Lower lobe of right lung (tissue), 2 donors: Measurements from ENCODE around the gene PID1. TPM values are rescaled to one million over a fixed set of nuclear protein-coding genes. Genes with fewer than 3 reads are reported as not detected.

Source experiments
- ATAC-seq, 2 donors: fragments of 200-7000 bp; cut with Tn5 transposase; one replicate each; pipeline ENCODE4 v1.9.1; 2020 to 2022; ENCODE audit warnings: mild to moderate bottlenecking in 2 of 2, moderate library complexity in 2 of 2
- DNase-seq: peaks from one replicate; pipeline ENCODE4 v3.0.0-alpha.2; 2020
- H3K27ac ChIP-seq: fragments of 200-600 bp; one replicate; pipeline ENCODE4 v1.8.0; 2022
- H3K27me3 ChIP-seq: fragments of 200-600 bp; one replicate; pipeline ENCODE4 v1.8.0; 2022; ENCODE audit warnings: low read depth
- H3K36me3 ChIP-seq: fragments of 200-600 bp; one replicate; pipeline ENCODE4 v1.8.0; 2022; ENCODE audit warnings: mild to moderate bottlenecking
- H3K4me1 ChIP-seq: fragments of 200-600 bp; one replicate; pipeline ENCODE4 v1.8.0; 2022
- H3K4me3 ChIP-seq: fragments of 200-600 bp; one replicate; pipeline ENCODE4 v1.8.0; 2022; ENCODE audit warnings: mild to moderate bottlenecking
- H3K9me3 ChIP-seq: fragments of 200-600 bp; one replicate; pipeline ENCODE4 v1.8.0; 2022
- intact Hi-C: fragments of 100-400 bp; cut with DNase I; formaldehyde crosslinking; loops from one replicate; pipeline ENCODE4 v1.11.0; 2022
- total RNA-seq: library from RNA; stranded (reverse); fragmentation: NEBNext Ultra II Directional; extraction: Animal tissue kit (Norgen Biotek cat#: 25700); gene quantifications from one replicate; pipeline ENCODE4 v1.2.1, GENCODE V29; 2021
- TF ChIP-seq, protein P1 (sequence below): fragments of 200-600 bp; IDR thresholded peaks from one replicate; pipeline ENCODE4 v1.8.0; 2022; ENCODE audit warnings: antibody characterized with exemption, mild to moderate bottlenecking
- donor health status: DM: no; HTN: yes; CAD: no; lungs with severe emphysema.

Gene PID1
- total RNA-seq, 1 donor from 2014 or later: 48.0 TPM

GRCh38 chr2:229127471-229127870, 143.6 kb downstream of the PID1 start:
- intact Hi-C loops: no loop called here

GRCh38 chr2:229126066-229126465, 145.0 kb downstream of the PID1 start:
- H3K4me1 ChIP-seq: no peaks in the 10 kb centered on the region
- H3K4me3 ChIP-seq: no peak overlapping the region
- TF ChIP-seq, protein P1, sequence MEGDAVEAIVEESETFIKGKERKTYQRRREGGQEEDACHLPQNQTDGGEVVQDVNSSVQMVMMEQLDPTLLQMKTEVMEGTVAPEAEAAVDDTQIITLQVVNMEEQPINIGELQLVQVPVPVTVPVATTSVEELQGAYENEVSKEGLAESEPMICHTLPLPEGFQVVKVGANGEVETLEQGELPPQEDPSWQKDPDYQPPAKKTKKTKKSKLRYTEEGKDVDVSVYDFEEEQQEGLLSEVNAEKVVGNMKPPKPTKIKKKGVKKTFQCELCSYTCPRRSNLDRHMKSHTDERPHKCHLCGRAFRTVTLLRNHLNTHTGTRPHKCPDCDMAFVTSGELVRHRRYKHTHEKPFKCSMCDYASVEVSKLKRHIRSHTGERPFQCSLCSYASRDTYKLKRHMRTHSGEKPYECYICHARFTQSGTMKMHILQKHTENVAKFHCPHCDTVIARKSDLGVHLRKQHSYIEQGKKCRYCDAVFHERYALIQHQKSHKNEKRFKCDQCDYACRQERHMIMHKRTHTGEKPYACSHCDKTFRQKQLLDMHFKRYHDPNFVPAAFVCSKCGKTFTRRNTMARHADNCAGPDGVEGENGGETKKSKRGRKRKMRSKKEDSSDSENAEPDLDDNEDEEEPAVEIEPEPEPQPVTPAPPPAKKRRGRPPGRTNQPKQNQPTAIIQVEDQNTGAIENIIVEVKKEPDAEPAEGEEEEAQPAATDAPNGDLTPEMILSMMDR: no peak
- no peaks in the 10 kb centered on the region for H3K9me3 ChIP-seq
- H3K27ac ChIP-seq: no peak overlapping the region
- DNase-seq: no peak
- intact Hi-C loops: no loop called here
- H3K27me3 ChIP-seq: no peaks in the 10 kb centered on the region
- ATAC-seq: no peak
- no peaks in the 10 kb centered on the region for H3K36me3 ChIP-seq

More at GRCh38 chr2:229127471-229127870, 143.6 kb downstream of the PID1 start:
- Histone ChIP-seq H3K9me3 (no peaks in the 10 kb centered on the region), H3K4me3 (no peak overlapping the region), H3K27ac (no peak overlapping the region), H3K36me3 (no peaks in the 10 kb centered on the region), H3K4me1 (no peaks in the 10 kb centered on the region), H3K27me3 (no peaks in the 10 kb centered on the region)
- TF ChIP-seq, protein P1: no peak
- ATAC-seq (no peak), DNase-seq (no peak)

GRCh38 chr2:229124136-229124535, 147.0 kb downstream of the PID1 start:
- no peaks in the 10 kb centered on the region for H3K4me1 ChIP-seq
- TF ChIP-seq, protein P1: no peak
- no peak overlapping the region for H3K4me3 ChIP-seq
- H3K9me3 ChIP-seq: no peaks in the 10 kb centered on the region
- H3K36me3 ChIP-seq: no peaks in the 10 kb centered on the region
- intact Hi-C loops: no loop called here
- ATAC-seq: no peak
- no peak for DNase-seq
- H3K27me3 ChIP-seq: no peaks in the 10 kb centered on the region
- H3K27ac ChIP-seq: no peak overlapping the region

DNA sequence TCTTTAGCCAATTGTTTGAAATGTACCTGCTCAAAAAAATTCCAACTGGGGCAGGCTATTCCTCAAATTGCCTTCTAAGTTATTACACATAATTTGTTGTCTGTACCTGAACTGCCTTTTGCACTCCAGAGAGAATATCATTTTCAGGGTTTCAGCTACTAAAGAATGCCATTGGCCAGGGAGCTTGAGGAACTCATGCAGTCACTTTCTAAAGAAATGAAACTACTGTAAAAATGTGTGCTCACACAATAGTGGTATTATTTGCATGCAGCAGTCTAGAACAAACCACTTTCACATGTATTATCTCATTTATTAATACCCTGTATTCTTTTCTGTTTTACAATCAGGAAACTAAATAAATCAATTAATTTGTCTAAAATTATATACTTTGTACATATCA, 152.2 kb downstream of the PID1 start:
- no peaks in the 10 kb centered on the region for H3K36me3 ChIP-seq
- DNase-seq: no peak
- H3K4me1 ChIP-seq: no peaks in the 10 kb centered on the region
- no peak overlapping the region for H3K4me3 ChIP-seq
- H3K9me3 ChIP-seq: no peaks in the 10 kb centered on the region
- TF ChIP-seq, protein P1: no peak
- intact Hi-C loops: no loop called here
- no peak overlapping the region for H3K27ac ChIP-seq
- H3K27me3 ChIP-seq: no peaks in the 10 kb centered on the region
- no peak for ATAC-seq

DNA sequence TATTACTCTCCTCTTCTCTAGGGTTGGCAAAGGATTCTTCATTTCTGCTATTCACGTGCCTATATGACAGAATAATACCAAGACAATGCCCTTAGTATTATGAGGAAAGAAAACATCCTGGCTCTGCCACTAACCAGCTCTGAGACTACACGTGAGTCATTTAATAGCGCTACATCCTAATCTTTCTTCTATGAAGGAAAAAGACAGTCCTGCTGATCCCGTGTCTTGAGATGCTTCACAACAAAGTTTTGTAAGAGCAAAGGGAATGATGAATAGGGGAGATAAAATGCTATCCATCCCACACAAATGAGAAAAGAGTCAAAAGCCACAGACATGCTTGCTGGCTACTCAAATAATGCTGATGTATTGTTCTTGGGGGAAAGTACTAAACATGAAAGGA, 152.8 kb downstream of the PID1 start:
- H3K4me1 ChIP-seq: no peaks in the 10 kb centered on the region
- H3K9me3 ChIP-seq: no peaks in the 10 kb centered on the region
- ATAC-seq (no peak), DNase-seq (no peak)
- H3K27ac ChIP-seq: no peak overlapping the region
- intact Hi-C loops: no loop called here
- TF ChIP-seq, protein P1: no peak
- no peak overlapping the region for H3K4me3 ChIP-seq
- no peaks in the 10 kb centered on the region for H3K36me3 ChIP-seq
- no peaks in the 10 kb centered on the region for H3K27me3 ChIP-seq

- Histone ChIP-seq H3K9me3 (no peaks in the 10 kb centered on the region), H3K27me3 (no peaks in the 10 kb centered on the region), H3K4me3 (no peak overlapping the region), H3K27ac (no peak overlapping the region), H3K36me3 (no peaks in the 10 kb centered on the region), H3K4me1 (no peaks in the 10 kb centered on the region)
- DNase-seq: no peak
- ATAC-seq: no peak
- TF ChIP-seq, protein P1: no peak
- intact Hi-C loops: no loop called here
Measured at GRCh38 chr2:229111744-229112143, 159.3 kb downstream of the PID1 start.
